Liver (tissue), 9 donors: Measurements from ENCODE around the gene ARHGEF12. TPM values are rescaled to one million over a fixed set of nuclear protein-coding genes. Genes with fewer than 3 reads are reported as not detected.

ENCODE experiments used
- DNase-seq: peaks from one replicate; pipeline ENCODE4 v3.0.0-alpha.2; 2017; ENCODE audit warnings: low spot score
- H3K27ac ChIP-seq, 2 donors: one replicate each; pipeline ENCODE4 v1.7.0; 2013; ENCODE audit warnings: inconsistent platforms in 2 of 2, low read length in 2 of 2, control low read depth in 1 of 2, low read depth in 1 of 2, mild to moderate bottlenecking in 1 of 2
- H3K27me3 ChIP-seq, 4 donors: one replicate each; pipeline versions ENCODE4 v1.6.1 to v1.7.0; 2013; ENCODE audit warnings: low read length in 3 of 4, inconsistent platforms in 1 of 4, mild to moderate bottlenecking in 1 of 4, moderate library complexity in 1 of 4; ENCODE audit not compliant: control insufficient read depth in 4 of 4, insufficient read depth in 4 of 4
- H3K36me3 ChIP-seq, 4 donors: one replicate each; pipeline versions ENCODE4 v1.6.1 to v1.7.0; 2013; ENCODE audit warnings: low read length in 3 of 4, mild to moderate bottlenecking in 3 of 4, low read depth in 1 of 4, moderate library complexity in 1 of 4; ENCODE audit not compliant: control insufficient read depth in 4 of 4, insufficient read depth in 3 of 4
- H3K4me1 ChIP-seq, 4 donors: one replicate each; pipeline versions ENCODE4 v1.6.1 to v1.7.0; 2013; ENCODE audit warnings: low read length in 3 of 4, mild to moderate bottlenecking in 3 of 4, moderate library complexity in 1 of 4; ENCODE audit not compliant: control insufficient read depth in 4 of 4, insufficient read depth in 4 of 4
- H3K4me3 ChIP-seq, 3 donors: one replicate each; pipeline versions ENCODE4 v1.6.1 to v1.7.0; 2013; ENCODE audit warnings: low read length in 3 of 3, control low read depth in 1 of 3, low read depth in 1 of 3, mild to moderate bottlenecking in 1 of 3
- H3K9ac ChIP-seq, 2 donors: one replicate each; pipeline ENCODE4 v1.7.0; 2013; ENCODE audit warnings: low read length in 2 of 2, mild to moderate bottlenecking in 2 of 2, moderate library complexity in 2 of 2, control low read depth in 1 of 2, low read depth in 1 of 2
- H3K9me3 ChIP-seq, 4 donors: one replicate each; pipeline versions ENCODE4 v1.6.1 to v1.7.0; 2013; ENCODE audit warnings: low read length in 3 of 4; ENCODE audit not compliant: control insufficient read depth in 4 of 4
- ATF3 ChIP-seq: IDR thresholded peaks from 2 replicates; pipeline ENCODE4 v1.6.1; 2016; ENCODE audit warnings: antibody characterized with exemption
- CTCF ChIP-seq: fragments of 150-350 bp; IDR thresholded peaks from 2 replicates; pipeline ENCODE4 v1.5.1; 2017; ENCODE audit warnings: improper control_type of control experiment, low read depth, low read length; ENCODE audit not compliant: missing input control
- EGR1 ChIP-seq, 2 donors: IDR thresholded peaks; 2 replicates each; pipeline ENCODE4 v1.6.1; 2016 to 2018; ENCODE audit warnings: antibody characterized with exemption in 2 of 2, low read depth in 2 of 2
- FOXA1 ChIP-seq: IDR thresholded peaks from 2 replicates; pipeline ENCODE4 v1.6.1; 2016; ENCODE audit warnings: antibody characterized with exemption
- FOXA2 ChIP-seq: IDR thresholded peaks from 2 replicates; pipeline ENCODE4 v1.6.1; 2016; ENCODE audit warnings: antibody characterized with exemption
- GABPA ChIP-seq, 2 donors: IDR thresholded peaks in 1 of 2; conservative IDR thresholded peaks in 1 of 2; 2 replicates each; pipeline ENCODE4 v1.6.1; 2016; ENCODE audit warnings: antibody characterized with exemption in 2 of 2, mild to moderate bottlenecking in 1 of 2, moderate library complexity in 1 of 2
- HNF4A ChIP-seq, 2 donors: conservative IDR thresholded peaks; 2 replicates each; pipeline ENCODE4 v1.6.1; 2016; ENCODE audit warnings: antibody characterized with exemption in 2 of 2, mild to moderate bottlenecking in 2 of 2
- HNF4G ChIP-seq: IDR thresholded peaks from 2 replicates; pipeline ENCODE4 v1.6.1; 2016; ENCODE audit warnings: antibody characterized with exemption
- JUND ChIP-seq, 2 donors: IDR thresholded peaks; 2 replicates each; pipeline ENCODE4 v1.6.1; 2016; ENCODE audit warnings: antibody characterized with exemption in 2 of 2
- MAX ChIP-seq: IDR thresholded peaks from 2 replicates; pipeline ENCODE4 v1.6.1; 2016; ENCODE audit warnings: antibody characterized with exemption
- NR2F2 ChIP-seq: IDR thresholded peaks from 2 replicates; pipeline ENCODE4 v1.6.1; 2016; ENCODE audit warnings: antibody characterized with exemption
- RAD21 ChIP-seq, 2 donors: IDR thresholded peaks; 2 replicates each; pipeline ENCODE4 v1.6.1; 2016; ENCODE audit warnings: antibody characterized with exemption in 2 of 2, mild to moderate bottlenecking in 2 of 2
- REST ChIP-seq: IDR thresholded peaks from 2 replicates; pipeline ENCODE4 v1.6.1; 2016; ENCODE audit warnings: antibody characterized with exemption, mild to moderate bottlenecking
- RXRA ChIP-seq, 2 donors: IDR thresholded peaks; 2 replicates each; pipeline ENCODE4 v1.6.1; 2017 to 2018; ENCODE audit warnings: antibody characterized with exemption in 2 of 2, mild to moderate bottlenecking in 1 of 2
- SP1 ChIP-seq: IDR thresholded peaks from 2 replicates; pipeline ENCODE4 v1.6.1; 2018; ENCODE audit warnings: antibody characterized with exemption, mild to moderate bottlenecking
- TAF1 ChIP-seq: conservative IDR thresholded peaks from 2 replicates; pipeline ENCODE4 v1.6.1; 2016; ENCODE audit warnings: antibody characterized with exemption, mild to moderate bottlenecking
- YY1 ChIP-seq: IDR thresholded peaks from 2 replicates; pipeline ENCODE4 v1.6.1; 2016; ENCODE audit warnings: antibody characterized with exemption, mild to moderate bottlenecking
- ZBTB33 ChIP-seq: IDR thresholded peaks from 2 replicates; pipeline ENCODE4 v1.6.1; 2016; ENCODE audit warnings: antibody characterized with exemption
- WGBS: extraction: QIAGEN DNeasy Blood & Tissue Kit; methylation state at CpG from one replicate; pipeline ENCODE4 v1.1.7; 2013; 5-methylcytosine and 5-hydroxymethylcytosine counted together
- polyA plus RNA-seq, 2 donors: library from polyadenylated mRNA; stranded (reverse) in 1 of 2; unstranded in 1 of 2; fragments of 200-250 nt in 1 of 2; fragments of >200 nt in 1 of 2; fragmentation: Nextera tagmentation in 1 of 2; extraction: Ambion mirVana in 1 of 2; gene quantifications; one replicate each; pipeline versions ENCODE4 v1.2.1 to v1.2.3, GENCODE V29; 2013 to 2015
- total RNA-seq, 2 donors: library from RNA; depleted of rRNA; stranded (reverse); fragments of >200 nt; gene quantifications; one replicate each; pipeline ENCODE4 v1.2.3, GENCODE V29; 2014
- donor health status: healthy.
- donor health status: healthy.
- donor health status: healthy.
- donor health status: healthy.
- donor health status: healthy.

Gene ARHGEF12
- total and polyA plus RNA-seq, 4 donors: 28.0 to 169 (median 53.9) TPM

- peaks cover 3 to 28% (median 16%) of the 10 kb centered on the region in 4 donors for H3K4me1 ChIP-seq
- no peak overlapping the region for H3K9ac ChIP-seq
- TF ChIP-seq HNF4G: no peak
- no peak for TF ChIP-seq RAD21 (IDR thresholded peaks at IDR 0.05)
- TF ChIP-seq TAF1: no peak
- no peak for TF ChIP-seq EGR1 (IDR thresholded peaks at IDR 0.05; ENCODE audit: low read depth in 2 of 2)
- no peak for TF ChIP-seq FOXA1
- TF ChIP-seq SP1: no peak
- no peak for TF ChIP-seq YY1
- TF ChIP-seq CTCF: no peak
- TF ChIP-seq MAX: no peak
- TF ChIP-seq REST: no peak
- no peak for TF ChIP-seq FOXA2
- no peak for TF ChIP-seq ZBTB33
- TF ChIP-seq GABPA (IDR thresholded peaks at IDR 0.05 in 1 of 2, conservative IDR thresholded peaks at IDR 0.05 in 1 of 2): no peak
- no peak for TF ChIP-seq JUND (IDR thresholded peaks at IDR 0.05)
- TF ChIP-seq RXRA (IDR thresholded peaks at IDR 0.05): no peak
- no peak for TF ChIP-seq ATF3
- TF ChIP-seq NR2F2: no peak
- no peak for TF ChIP-seq HNF4A (conservative IDR thresholded peaks at IDR 0.05)
- H3K4me3 ChIP-seq: no peak overlapping the region
- no peak overlapping the region for H3K27ac ChIP-seq
- H3K9me3 ChIP-seq: no peaks in the 10 kb centered on the region
- peaks cover 0 to 2% (median 0%) of the 10 kb centered on the region in 4 donors for H3K36me3 ChIP-seq
- DNase-seq: no peak
- H3K27me3 ChIP-seq: no peaks in the 10 kb centered on the region
- WGBS: 71% methylated on average over 2 of the region's 2 CpGs
Measured at GRCh38 chr11:120398132-120398531, 61.9 kb downstream of the ARHGEF12 start.
